ENCODE measurements around the gene LDLRAD1. TPM values are rescaled to one million over a fixed set of nuclear protein-coding genes. Genes with fewer than 3 reads are reported as not detected.
A peak's percentile ranks its signal among the peaks of the same experiment; 100 is the strongest.

LDLRAD1 gene
- total RNA-seq, 2 donors from 2014 or later = not detected

- Histone ChIP-seq H3K4me1 (ENCODE audit: control insufficient read depth, insufficient read depth, low read length) (no peaks in the 10 kb centered on the region), H3K4me3 (ENCODE audit: low read length) (peak overlapping the region; percentile 61), H3K9ac (ENCODE audit: extremely low read depth, low read length, poor library complexity, severe bottlenecking) (no peak overlapping the region), H3K9me3 (ENCODE audit: control insufficient read depth, low read length) (peaks cover 35% of the 10 kb centered on the region), H3K27me3 (ENCODE audit: control insufficient read depth, insufficient read depth, low read length, poor library complexity, severe bottlenecking) (no peaks in the 10 kb centered on the region), H3K27ac (ENCODE audit: low read depth, low read length) (no peak overlapping the region), H3K36me3 (ENCODE audit: control insufficient read depth, insufficient read depth, low read length) (no peaks in the 10 kb centered on the region)
- TF ChIP-seq CTCF (conservative IDR thresholded peaks at IDR 0.05) = no peak
- H3K4me1 Mint-ChIP-seq = peaks cover 3% of the 10 kb centered on the region
- peaks cover 2% of the 10 kb centered on the region for H3K36me3 Mint-ChIP-seq (ENCODE audit: low read depth)
- H3K4me3 Mint-ChIP-seq = no peak overlapping the region
- H3K9me3 Mint-ChIP-seq = peaks cover 29% of the 10 kb centered on the region
- no peak for DNase-seq
- WGBS, 2 experiments (ENCODE audit: insufficient coverage in 1 of 2, insufficient read length in 1 of 2) = 89 to 91% methylated on average over 7 to 12 of the region's 12 CpGs
- no peaks in the 10 kb centered on the region for H3K27me3 Mint-ChIP-seq (ENCODE audit: insufficient read depth)
- H3K27ac Mint-ChIP-seq = no peak overlapping the region
Observed at GRCh38 chr1:54003249-54003646, 14.7 kb downstream of the LDLRAD1 start.

GRCh38 chr1:54002544-54003248 lies 15.3 kb downstream of the LDLRAD1 start:
- 88 to 100% methylated on average over 2 to 9 of the region's 9 CpGs for WGBS, 2 experiments (ENCODE audit: insufficient coverage in 1 of 2, insufficient read length in 1 of 2)
- Histone ChIP-seq H3K9ac (ENCODE audit: extremely low read depth, low read length, poor library complexity, severe bottlenecking) (no peak overlapping the region), H3K27me3 (ENCODE audit: control insufficient read depth, insufficient read depth, low read length, poor library complexity, severe bottlenecking) (no peaks in the 10 kb centered on the region), H3K27ac (ENCODE audit: low read depth, low read length) (no peak overlapping the region), H3K9me3 (ENCODE audit: control insufficient read depth, low read length) (peaks cover 35% of the 10 kb centered on the region), H3K4me3 (ENCODE audit: low read length) (peak overlapping the region; percentile 61), H3K4me1 (ENCODE audit: control insufficient read depth, insufficient read depth, low read length) (no peaks in the 10 kb centered on the region), H3K36me3 (ENCODE audit: control insufficient read depth, insufficient read depth, low read length) (no peaks in the 10 kb centered on the region)
- Mint-ChIP-seq H3K4me3 (no peak overlapping the region), H3K36me3 (ENCODE audit: low read depth) (peaks cover 2% of the 10 kb centered on the region), H3K9me3 (peaks cover 29% of the 10 kb centered on the region), H3K27ac (no peak overlapping the region), H3K27me3 (ENCODE audit: insufficient read depth) (no peaks in the 10 kb centered on the region), H3K4me1 (peaks cover 3% of the 10 kb centered on the region)
- DNase-seq = no peak
- TF ChIP-seq CTCF (conservative IDR thresholded peaks at IDR 0.05) = no peak

- Histone ChIP-seq H3K9me3 (ENCODE audit: control insufficient read depth, low read length) (peaks cover 35% of the 10 kb centered on the region), H3K4me3 (ENCODE audit: low read length) (no peak overlapping the region), H3K27me3 (ENCODE audit: control insufficient read depth, insufficient read depth, low read length, poor library complexity, severe bottlenecking) (no peaks in the 10 kb centered on the region), H3K9ac (ENCODE audit: extremely low read depth, low read length, poor library complexity, severe bottlenecking) (no peak overlapping the region), H3K27ac (ENCODE audit: low read depth, low read length) (no peak overlapping the region), H3K36me3 (ENCODE audit: control insufficient read depth, insufficient read depth, low read length) (no peaks in the 10 kb centered on the region), H3K4me1 (ENCODE audit: control insufficient read depth, insufficient read depth, low read length) (no peaks in the 10 kb centered on the region)
- no peak for TF ChIP-seq CTCF (conservative IDR thresholded peaks at IDR 0.05)
- peaks cover 29% of the 10 kb centered on the region for H3K9me3 Mint-ChIP-seq
- H3K4me1 Mint-ChIP-seq = peaks cover 3% of the 10 kb centered on the region
- H3K27me3 Mint-ChIP-seq (ENCODE audit: insufficient read depth) = peaks cover 4% of the 10 kb centered on the region
- H3K36me3 Mint-ChIP-seq (ENCODE audit: low read depth) = peaks cover 2% of the 10 kb centered on the region
- WGBS, 2 experiments (ENCODE audit: insufficient coverage in 1 of 2, insufficient read length in 1 of 2) = 87% methylated on average over 3 of the region's 3 CpGs; no CpG with 5 or more reads in 1 of the 2 experiments
- peak; percentile 33 for DNase-seq
- H3K4me3 Mint-ChIP-seq = no peak overlapping the region
- H3K27ac Mint-ChIP-seq = no peak overlapping the region
Observed at GRCh38 chr1:54001591-54001990, 16.4 kb downstream of the LDLRAD1 start.
